Measurements from ENCODE around the gene FHIP2A.

GRCh38 chr10:114868870-114869519 is 47.4 kb downstream of the FHIP2A start:
- TF ChIP-seq, protein P1, sequence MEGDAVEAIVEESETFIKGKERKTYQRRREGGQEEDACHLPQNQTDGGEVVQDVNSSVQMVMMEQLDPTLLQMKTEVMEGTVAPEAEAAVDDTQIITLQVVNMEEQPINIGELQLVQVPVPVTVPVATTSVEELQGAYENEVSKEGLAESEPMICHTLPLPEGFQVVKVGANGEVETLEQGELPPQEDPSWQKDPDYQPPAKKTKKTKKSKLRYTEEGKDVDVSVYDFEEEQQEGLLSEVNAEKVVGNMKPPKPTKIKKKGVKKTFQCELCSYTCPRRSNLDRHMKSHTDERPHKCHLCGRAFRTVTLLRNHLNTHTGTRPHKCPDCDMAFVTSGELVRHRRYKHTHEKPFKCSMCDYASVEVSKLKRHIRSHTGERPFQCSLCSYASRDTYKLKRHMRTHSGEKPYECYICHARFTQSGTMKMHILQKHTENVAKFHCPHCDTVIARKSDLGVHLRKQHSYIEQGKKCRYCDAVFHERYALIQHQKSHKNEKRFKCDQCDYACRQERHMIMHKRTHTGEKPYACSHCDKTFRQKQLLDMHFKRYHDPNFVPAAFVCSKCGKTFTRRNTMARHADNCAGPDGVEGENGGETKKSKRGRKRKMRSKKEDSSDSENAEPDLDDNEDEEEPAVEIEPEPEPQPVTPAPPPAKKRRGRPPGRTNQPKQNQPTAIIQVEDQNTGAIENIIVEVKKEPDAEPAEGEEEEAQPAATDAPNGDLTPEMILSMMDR (IDR thresholded peaks at IDR 0.05; ENCODE audit: insufficient read depth, low read length), result no peak
- TF ChIP-seq SPI1 (IDR thresholded peaks at IDR 0.05; ENCODE audit: borderline replicate concordance, low read depth), result no peak
- TF ChIP-seq GABPA (IDR thresholded peaks at IDR 0.05; ENCODE audit: low read depth), result no peak
